Ectodermal cell (in vitro differentiated cells): ENCODE data around the gene CGB3.

Source experiments
- H3K27ac ChIP-seq: 2 replicates; pipeline ENCODE4 v1.7.0; 2013; ENCODE audit warnings: mild to moderate bottlenecking, low read depth, low read length; ENCODE audit not compliant: insufficient read depth, poor library complexity, severe bottlenecking
- H3K27me3 ChIP-seq: 2 replicates; pipeline ENCODE4 v1.7.0; 2013; ENCODE audit warnings: mild to moderate bottlenecking, low read length; ENCODE audit not compliant: insufficient read depth, control insufficient read depth, poor library complexity, severe bottlenecking
- H3K36me3 ChIP-seq: one replicate; pipeline ENCODE4 v1.7.0; 2013; ENCODE audit warnings: low read length; ENCODE audit not compliant: control insufficient read depth, insufficient read depth
- H3K4me1 ChIP-seq: one replicate; pipeline ENCODE4 v1.7.0; 2013; ENCODE audit warnings: low read length; ENCODE audit not compliant: control insufficient read depth, insufficient read depth
- H3K4me3 ChIP-seq: 2 replicates; pipeline ENCODE4 v1.7.0; 2013; ENCODE audit warnings: low read depth, low read length, control low read depth; ENCODE audit not compliant: insufficient read depth
- H3K9me3 ChIP-seq: 2 replicates; pipeline ENCODE4 v1.7.0; 2013; ENCODE audit warnings: mild to moderate bottlenecking, low read length, moderate library complexity; ENCODE audit not compliant: control insufficient read depth
- WGBS, 2 experiments: methylation state at CpG; one replicate each; pipeline ENCODE4 v1.1.7; 2013; ENCODE audit warnings: missing lambda C conversion rate in 2 of 2; 5-methylcytosine and 5-hydroxymethylcytosine counted together

Gene CGB3

GRCh38 chr19:48999481-49000325, 24.4 kb downstream of the CGB3 start:
- Histone ChIP-seq H3K36me3 (peaks cover 7% of the 10 kb centered on the region), H3K4me1 (peaks cover 1% of the 10 kb centered on the region), H3K9me3 (no peaks in the 10 kb centered on the region), H3K27ac (no peak overlapping the region), H3K4me3 (no peak overlapping the region), H3K27me3 (no peaks in the 10 kb centered on the region)
- whole genome bisulfite sequencing, 2 experiments = 46 to 48% methylated on average over 15 to 16 of the region's 16 CpGs

DNA sequence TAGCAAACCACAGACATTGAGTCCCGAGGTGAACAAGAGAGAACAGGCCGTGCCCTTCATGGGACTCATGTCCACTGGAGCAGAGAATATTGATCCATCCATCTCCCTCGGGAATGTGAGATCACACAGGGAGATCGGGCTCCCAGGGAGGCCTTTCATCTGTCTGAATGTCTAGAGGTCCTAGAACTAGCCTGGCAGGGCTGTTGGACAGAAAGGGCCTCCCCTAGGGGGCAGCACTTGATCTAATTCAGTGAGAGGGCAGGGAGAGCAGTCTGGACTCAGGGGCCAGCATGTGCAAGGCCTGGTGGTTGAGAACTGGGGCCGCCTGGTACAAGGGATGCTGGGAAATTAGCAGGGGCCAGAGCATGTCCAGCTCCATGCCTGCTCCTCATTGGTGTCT, 26.2 kb downstream of the CGB3 start:
- Histone ChIP-seq H3K9me3 (no peaks in the 10 kb centered on the region), H3K36me3 (no peaks in the 10 kb centered on the region), H3K4me3 (no peak overlapping the region), H3K27me3 (no peaks in the 10 kb centered on the region), H3K27ac (no peak overlapping the region), H3K4me1 (peaks cover 7% of the 10 kb centered on the region)
- 86 to 88% methylated on average over 5 of the region's 5 CpGs for WGBS, 2 experiments

DNA sequence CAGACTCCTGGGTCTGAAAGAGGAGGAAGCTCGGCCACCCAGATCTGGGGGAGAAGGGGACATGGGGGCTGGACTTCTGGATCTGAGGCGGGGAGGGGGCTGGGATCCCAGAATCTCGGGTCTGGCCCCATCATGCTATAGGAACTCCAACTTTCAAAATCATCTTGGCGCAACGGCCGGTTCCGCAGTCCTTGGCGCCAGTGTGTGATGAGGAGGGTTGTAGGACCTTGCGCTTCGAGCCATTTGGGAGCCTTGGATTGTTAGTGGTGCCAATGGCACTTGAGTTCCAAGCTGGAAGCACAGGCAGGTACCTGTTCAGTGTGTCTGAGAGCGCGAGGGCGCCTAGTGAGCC, 30.1 kb downstream of the CGB3 start:
- H3K9me3 ChIP-seq = no peaks in the 10 kb centered on the region
- no peak overlapping the region for H3K27ac ChIP-seq
- no peaks in the 10 kb centered on the region for H3K36me3 ChIP-seq
- no peaks in the 10 kb centered on the region for H3K27me3 ChIP-seq
- WGBS, 2 experiments = 4% methylated on average over 13 of the region's 13 CpGs
- H3K4me1 ChIP-seq = peaks cover 17% of the 10 kb centered on the region
- H3K4me3 ChIP-seq = peak overlapping the region; percentile 73

DNA sequence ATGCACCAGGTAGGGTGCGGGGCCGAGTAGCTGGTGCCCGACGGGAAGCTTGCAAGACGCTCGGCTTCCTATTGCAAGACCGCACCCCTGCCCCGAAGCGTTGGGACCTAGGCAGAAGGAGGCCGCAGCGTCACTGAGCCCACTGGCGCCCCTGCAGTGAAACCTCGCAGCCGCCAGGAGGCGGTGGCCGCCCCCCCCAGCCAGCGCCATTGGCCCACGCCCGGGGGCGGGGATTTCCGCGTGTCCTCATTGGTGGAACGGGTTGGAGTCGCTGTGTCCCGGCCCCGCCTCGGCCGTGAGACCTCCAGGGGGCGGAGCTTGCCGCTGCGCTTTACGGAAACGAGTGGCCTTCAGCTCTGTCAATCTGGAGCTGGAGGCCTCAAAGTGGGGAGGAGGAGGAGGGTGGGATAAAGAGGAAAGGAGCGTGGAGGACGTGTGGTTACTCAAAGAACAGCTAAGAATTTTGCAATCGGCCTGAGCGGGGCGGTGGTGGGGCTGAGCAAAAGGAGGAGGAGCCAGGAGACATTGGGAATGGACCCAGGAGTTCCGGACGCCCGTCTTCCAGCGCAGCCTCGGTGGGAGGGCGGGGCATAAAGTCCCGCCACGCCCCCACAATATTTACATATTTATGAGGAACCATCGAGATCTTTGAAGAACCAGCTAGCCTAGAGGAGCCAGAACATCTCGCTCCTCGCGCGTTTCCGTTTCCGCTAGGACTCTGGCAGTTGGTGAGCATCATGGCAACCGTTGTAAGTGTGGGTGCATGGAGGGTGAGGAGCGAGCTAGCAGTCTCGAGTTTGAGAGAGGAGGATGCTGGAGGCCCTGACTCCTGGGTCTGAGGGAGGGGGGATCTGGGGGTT, 30.7 kb downstream of the CGB3 start, which contains the start of the genes GYS1 and RUVBL2:
Gene GYS1 (minus strand): TSS at position 135 of the 860 bp plus-strand sequence. CDS start 197 bp downstream, outside the sequence.
Gene RUVBL2 (plus strand): TSS at position 713 of the 860 bp plus-strand sequence. CDS start 25 bp downstream, at position 738.
- H3K27me3 ChIP-seq = no peaks in the 10 kb centered on the region
- H3K27ac ChIP-seq = peak within 1 kb of the TSS; percentile 71
- H3K36me3 ChIP-seq = peaks cover 3% of the 10 kb centered on the region
- H3K4me1 ChIP-seq = peaks cover 17% of the 10 kb centered on the region
- H3K4me3 ChIP-seq = peak within 1 kb of the TSS; percentile 73
- H3K9me3 ChIP-seq = no peaks in the 10 kb centered on the region
- 0 to 1% methylated on average over 56 of the region's 56 CpGs for WGBS, 2 experiments

- peak overlapping the region; percentile 71 for H3K27ac ChIP-seq
- H3K27me3 ChIP-seq = no peaks in the 10 kb centered on the region
- 1% methylated on average over 20 of the region's 20 CpGs for WGBS, 2 experiments
- H3K9me3 ChIP-seq = no peaks in the 10 kb centered on the region
- peaks cover 17% of the 10 kb centered on the region for H3K4me1 ChIP-seq
- H3K4me3 ChIP-seq = peak overlapping the region; percentile 73
- peaks cover 8% of the 10 kb centered on the region for H3K36me3 ChIP-seq
Measured at GRCh38 chr19:48992581-48993174, 31.5 kb downstream of the CGB3 start.

- Histone ChIP-seq H3K27me3 (no peaks in the 10 kb centered on the region), H3K27ac (peak overlapping the region; percentile 71), H3K36me3 (peaks cover 8% of the 10 kb centered on the region), H3K9me3 (no peaks in the 10 kb centered on the region), H3K4me1 (peaks cover 17% of the 10 kb centered on the region), H3K4me3 (peak overlapping the region; percentile 73)
- 42 to 43% methylated on average over 8 of the region's 8 CpGs for WGBS, 2 experiments
Measured at GRCh38 chr19:48991873-48992580, 32.1 kb downstream of the CGB3 start.

- Histone ChIP-seq H3K4me3 (no peak overlapping the region), H3K27ac (no peak overlapping the region)
Measured at GRCh38 chr19:48991011-48991609, 33.0 kb downstream of the CGB3 start.

GRCh38 chr19:48990400-48990799, 33.7 kb downstream of the CGB3 start:
- Histone ChIP-seq H3K9me3 (no peaks in the 10 kb centered on the region), H3K4me1 (peaks cover 17% of the 10 kb centered on the region), H3K27me3 (no peaks in the 10 kb centered on the region), H3K27ac (no peak overlapping the region), H3K36me3 (peaks cover 8% of the 10 kb centered on the region), H3K4me3 (no peak overlapping the region)
- WGBS, 2 experiments = 85 to 90% methylated on average over 4 of the region's 4 CpGs

More at GRCh38 chr19:48991011-48991609, 33.0 kb downstream of the CGB3 start:
- Histone ChIP-seq H3K27me3 (no peaks in the 10 kb centered on the region), H3K36me3 (peaks cover 8% of the 10 kb centered on the region), H3K4me1 (peaks cover 17% of the 10 kb centered on the region), H3K9me3 (no peaks in the 10 kb centered on the region)
- 94% methylated on average over 22 of the region's 22 CpGs for WGBS, 2 experiments

DNA sequence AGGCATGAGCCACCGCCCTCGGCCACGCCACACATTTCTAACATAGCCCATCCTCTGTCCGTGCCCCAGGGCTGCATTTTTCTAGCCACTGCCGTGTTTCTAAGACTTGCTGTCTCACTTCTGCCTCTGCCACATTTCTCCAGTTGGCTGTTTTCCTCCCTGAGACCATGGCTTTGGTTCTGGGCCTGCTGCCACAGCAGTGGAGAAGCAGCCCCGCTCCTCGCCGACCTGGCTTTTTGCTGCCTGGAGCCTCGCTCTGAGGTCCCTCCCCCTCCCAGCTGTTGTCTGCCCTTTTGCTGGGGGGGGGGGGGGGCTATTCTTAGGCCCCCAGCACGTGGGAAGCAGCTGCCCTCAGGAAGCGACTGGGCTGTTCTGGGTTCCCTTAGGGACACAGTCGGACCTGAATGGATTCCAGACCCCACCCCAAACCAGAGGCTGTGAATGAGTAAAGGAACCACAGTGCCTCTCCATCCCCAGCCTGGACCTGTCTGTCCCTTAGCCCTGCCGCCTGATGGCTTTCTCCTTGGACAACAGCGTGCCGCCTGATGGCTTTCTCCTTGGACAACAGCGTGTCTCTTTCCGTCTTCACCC, 34.3 kb downstream of the CGB3 start:
- Histone ChIP-seq H3K4me3 (no peak overlapping the region), H3K9me3 (no peaks in the 10 kb centered on the region), H3K27me3 (no peaks in the 10 kb centered on the region), H3K36me3 (peaks cover 8% of the 10 kb centered on the region), H3K4me1 (peaks cover 17% of the 10 kb centered on the region), H3K27ac (no peak overlapping the region)
- 89 to 91% methylated on average over 17 of the region's 17 CpGs for WGBS, 2 experiments
